ENCODE measurements around the gene HEATR5A. TPM values are rescaled to one million over a fixed set of nuclear protein-coding genes. Genes with fewer than 3 reads are reported as not detected.

The HEATR5A gene
- total RNA-seq, 1 donor from 2014 or later = 11.5 TPM

- TF ChIP-seq CTCF (conservative IDR thresholded peaks at IDR 0.05; ENCODE audit: low read depth, low read length) = no peak
Observed at GRCh38 chr14:31426663-31427062, 6.3 kb upstream of the HEATR5A start.

GRCh38 chr14:31425905-31426304, 5.6 kb upstream of the HEATR5A start:
- TF ChIP-seq CTCF (conservative IDR thresholded peaks at IDR 0.05; ENCODE audit: low read depth, low read length) = no peak
- DNase-seq (ENCODE audit: low read depth) = no peak
- no peak overlapping the region for H3K4me3 ChIP-seq (ENCODE audit: low read depth, low read length)

More at GRCh38 chr14:31426663-31427062, 6.3 kb upstream of the HEATR5A start:
- DNase-seq (ENCODE audit: low read depth) = no peak
- no peak overlapping the region for H3K4me3 ChIP-seq (ENCODE audit: low read depth, low read length)

GRCh38 chr14:31421200-31421599, 850 bp upstream of the HEATR5A start:
- DNase-seq (ENCODE audit: low read depth) = no peak
- no peak overlapping the region for H3K4me3 ChIP-seq (ENCODE audit: low read depth, low read length)
- TF ChIP-seq CTCF (conservative IDR thresholded peaks at IDR 0.05; ENCODE audit: low read depth, low read length) = no peak

GRCh38 chr14:31419967-31420318, 407 bp downstream of the HEATR5A start:
- no peak for DNase-seq (ENCODE audit: low read depth)

GRCh38 chr14:31419179-31419966, 977 bp downstream of the HEATR5A start:
- DNase-seq (ENCODE audit: low read depth) = no peak
- TF ChIP-seq CTCF (conservative IDR thresholded peaks at IDR 0.05; ENCODE audit: low read depth, low read length) = no peak

More at GRCh38 chr14:31419967-31420318, 407 bp downstream of the HEATR5A start:
- TF ChIP-seq CTCF (conservative IDR thresholded peaks at IDR 0.05; ENCODE audit: low read depth, low read length) = no peak
- peak overlapping the region; percentile 99 for H3K4me3 ChIP-seq (ENCODE audit: low read depth, low read length)

GRCh38 chr14:31418440-31418839, 1.9 kb downstream of the HEATR5A start:
- TF ChIP-seq CTCF (conservative IDR thresholded peaks at IDR 0.05; ENCODE audit: low read depth, low read length) = no peak
- DNase-seq (ENCODE audit: low read depth) = no peak
- H3K4me3 ChIP-seq (ENCODE audit: low read depth, low read length) = no peak overlapping the region

More at GRCh38 chr14:31419179-31419966, 977 bp downstream of the HEATR5A start:
- H3K4me3 ChIP-seq (ENCODE audit: low read depth, low read length) = peak overlapping the region; percentile 99

Data from epithelial cell of proximal tubule (primary cell).